GM19324 (cell line): ENCODE results near the gene TCEAL9.
"Not testable (repeated sequence)": the region's sequence is repeated elsewhere in the genome, so short reads cannot be mapped to it uniquely, and the experiment has no call there.

Experiments
- ATAC-seq: cut with Tn5 transposase; IDR thresholded peaks from one replicate; pipeline ENCODE4 v1.9.1; 2021; ENCODE audit warnings: mild to moderate bottlenecking, moderate library complexity; ENCODE audit not compliant: unreplicated experiment, low FRiP score

The TCEAL9 gene

GRCh38 chrX:103372886-103373285 is 16.6 kb downstream of the TCEAL9 start:
- ATAC-seq: no peak

GRCh38 chrX:103373581-103373980 is 17.3 kb downstream of the TCEAL9 start:
- ATAC-seq: no peak

GRCh38 chrX:103376118-103376978 is 20.0 kb downstream of the TCEAL9 start, which contains the start of gene BEX3:
Gene BEX3 (plus strand): TSS chrX:103376538. CDS start chrX:103377522, 984 bp downstream.
- no peak for ATAC-seq

GRCh38 chrX:103376979-103377324 is 20.6 kb downstream of the TCEAL9 start:
- no peak for ATAC-seq

GRCh38 chrX:103378990-103379389 is 22.7 kb downstream of the TCEAL9 start:
- no peak for ATAC-seq

- no peak for ATAC-seq
These were observed 26.6 kb downstream of the TCEAL9 start for GRCh38 chrX:103382877-103383276.

GRCh38 chrX:103384672-103385071 is 28.4 kb downstream of the TCEAL9 start:
- no peak for ATAC-seq

GRCh38 chrX:103385283-103385830 is 29.1 kb downstream of the TCEAL9 start:
- not testable (repeated sequence) for ATAC-seq

- no peak for ATAC-seq
These were observed 30.0 kb downstream of the TCEAL9 start for GRCh38 chrX:103386332-103386731.

- no peak for ATAC-seq
These were observed 37.2 kb downstream of the TCEAL9 start for GRCh38 chrX:103393487-103393886.

GRCh38 chrX:103396186-103396585 is 39.9 kb downstream of the TCEAL9 start:
- ATAC-seq: no peak

GRCh38 chrX:103396660-103397059 is 40.4 kb downstream of the TCEAL9 start:
- no peak for ATAC-seq

GRCh38 chrX:103397707-103398106 is 41.4 kb downstream of the TCEAL9 start:
- no peak for ATAC-seq

- no peak for ATAC-seq
These were observed 42.1 kb downstream of the TCEAL9 start for GRCh38 chrX:103398421-103398864.

GRCh38 chrX:103399744-103400143 is 43.4 kb downstream of the TCEAL9 start:
- ATAC-seq: no peak

- no peak for ATAC-seq
These were observed 44.6 kb downstream of the TCEAL9 start for GRCh38 chrX:103400931-103401330.

- peak; percentile 76 for ATAC-seq
These were observed 48.1 kb downstream of the TCEAL9 start for GRCh38 chrX:103404231-103405008.

- ATAC-seq: peak; percentile 5
These were observed 48.7 kb downstream of the TCEAL9 start for GRCh38 chrX:103405009-103405333.

- no peak for ATAC-seq
These were observed 50.0 kb downstream of the TCEAL9 start for GRCh38 chrX:103406256-103406655.

GRCh38 chrX:103407776-103408175 is 51.5 kb downstream of the TCEAL9 start:
- ATAC-seq: no peak
